Endothelial cell (in vitro differentiated cells): ENCODE measurements around the gene CRTAC1. TPM values are rescaled to one million over a fixed set of nuclear protein-coding genes. Genes with fewer than 3 reads are reported as not detected.

Experiments used
- DNase-seq: peaks from one replicate; pipeline ENCODE4 v3.0.0; 2021; ENCODE audit warnings: low spot score
- H3K27ac Mint-ChIP-seq: one replicate; pipeline ENCODE4 v1.8.0; 2021; ENCODE audit warnings: mixed read lengths, inconsistent platforms; ENCODE audit not compliant: unreplicated experiment
- H3K27me3 Mint-ChIP-seq: one replicate; pipeline ENCODE4 v1.8.0; 2021; ENCODE audit warnings: mild to moderate bottlenecking, moderate library complexity, mixed read lengths, inconsistent platforms; ENCODE audit not compliant: unreplicated experiment
- H3K36me3 Mint-ChIP-seq: one replicate; pipeline ENCODE4 v1.8.0; 2021; ENCODE audit warnings: mild to moderate bottlenecking, low read depth, mixed read lengths, inconsistent platforms; ENCODE audit not compliant: unreplicated experiment
- H3K4me1 Mint-ChIP-seq: one replicate; pipeline ENCODE4 v1.8.0; 2021; ENCODE audit warnings: mild to moderate bottlenecking, mixed read lengths, inconsistent platforms; ENCODE audit not compliant: unreplicated experiment
- H3K4me3 Mint-ChIP-seq: one replicate; pipeline ENCODE4 v1.8.0; 2021; ENCODE audit warnings: mild to moderate bottlenecking, mixed read lengths, inconsistent platforms; ENCODE audit not compliant: unreplicated experiment
- H3K9me3 Mint-ChIP-seq: one replicate; pipeline ENCODE4 v1.8.0; 2021; ENCODE audit warnings: mixed read lengths, inconsistent platforms; ENCODE audit not compliant: unreplicated experiment
- total RNA-seq: library from RNA; stranded (reverse); fragmentation: NEBNext Ultra II Directional; extraction: Animal tissue kit (Norgen Biotek cat#: 25700); gene quantifications from one replicate; pipeline ENCODE4 v1.2.1, GENCODE V29; 2021; ENCODE audit not compliant: unreplicated experiment
- TF ChIP-seq, protein P1 (sequence below): fragments of 200-600 bp; sonication (generic); IDR thresholded peaks from one replicate; pipeline ENCODE4 v1.5.0; 2021; ENCODE audit warnings: antibody characterized with exemption; ENCODE audit not compliant: unreplicated experiment

The CRTAC1 gene
- total RNA-seq, 1 donor from 2014 or later, result 37.3 TPM

GRCh38 chr10:97888641-97889262 lies 141.7 kb downstream of the CRTAC1 start:
- TF ChIP-seq, protein P1, sequence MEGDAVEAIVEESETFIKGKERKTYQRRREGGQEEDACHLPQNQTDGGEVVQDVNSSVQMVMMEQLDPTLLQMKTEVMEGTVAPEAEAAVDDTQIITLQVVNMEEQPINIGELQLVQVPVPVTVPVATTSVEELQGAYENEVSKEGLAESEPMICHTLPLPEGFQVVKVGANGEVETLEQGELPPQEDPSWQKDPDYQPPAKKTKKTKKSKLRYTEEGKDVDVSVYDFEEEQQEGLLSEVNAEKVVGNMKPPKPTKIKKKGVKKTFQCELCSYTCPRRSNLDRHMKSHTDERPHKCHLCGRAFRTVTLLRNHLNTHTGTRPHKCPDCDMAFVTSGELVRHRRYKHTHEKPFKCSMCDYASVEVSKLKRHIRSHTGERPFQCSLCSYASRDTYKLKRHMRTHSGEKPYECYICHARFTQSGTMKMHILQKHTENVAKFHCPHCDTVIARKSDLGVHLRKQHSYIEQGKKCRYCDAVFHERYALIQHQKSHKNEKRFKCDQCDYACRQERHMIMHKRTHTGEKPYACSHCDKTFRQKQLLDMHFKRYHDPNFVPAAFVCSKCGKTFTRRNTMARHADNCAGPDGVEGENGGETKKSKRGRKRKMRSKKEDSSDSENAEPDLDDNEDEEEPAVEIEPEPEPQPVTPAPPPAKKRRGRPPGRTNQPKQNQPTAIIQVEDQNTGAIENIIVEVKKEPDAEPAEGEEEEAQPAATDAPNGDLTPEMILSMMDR, result no peak
- Mint-ChIP-seq H3K9me3 (no peaks in the 10 kb centered on the region), H3K4me1 (no peaks in the 10 kb centered on the region), H3K4me3 (no peak overlapping the region), H3K27ac (no peak overlapping the region), H3K27me3 (peaks cover 3% of the 10 kb centered on the region), H3K36me3 (no peaks in the 10 kb centered on the region)
- DNase-seq, result no peak

DNA sequence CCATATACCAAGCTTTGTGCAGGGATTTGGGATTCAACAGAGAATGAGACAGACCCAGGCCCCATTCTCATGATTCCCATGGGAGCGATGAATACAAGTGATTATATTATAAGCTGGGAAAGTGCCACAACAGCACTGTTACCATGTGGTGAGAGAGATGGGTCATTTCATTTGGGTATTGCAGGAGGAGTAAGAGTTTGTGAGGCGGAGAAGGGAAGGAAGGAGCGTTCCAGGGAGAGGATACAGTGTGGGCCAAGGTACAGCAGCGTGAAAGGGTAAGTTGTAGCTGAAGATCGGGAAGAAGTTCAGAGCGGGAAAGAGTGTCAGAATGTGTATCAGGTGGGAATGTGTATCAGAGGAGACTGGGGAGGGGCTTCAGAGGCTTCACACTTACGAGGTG lies 142.3 kb downstream of the CRTAC1 start:
- H3K4me3 Mint-ChIP-seq, result no peak overlapping the region
- H3K27ac Mint-ChIP-seq, result no peak overlapping the region
- no peaks in the 10 kb centered on the region for H3K4me1 Mint-ChIP-seq
- H3K27me3 Mint-ChIP-seq, result peaks cover 2% of the 10 kb centered on the region
- no peak for DNase-seq
- H3K9me3 Mint-ChIP-seq, result no peaks in the 10 kb centered on the region
- no peaks in the 10 kb centered on the region for H3K36me3 Mint-ChIP-seq
- TF ChIP-seq, protein P1, result no peak

DNA sequence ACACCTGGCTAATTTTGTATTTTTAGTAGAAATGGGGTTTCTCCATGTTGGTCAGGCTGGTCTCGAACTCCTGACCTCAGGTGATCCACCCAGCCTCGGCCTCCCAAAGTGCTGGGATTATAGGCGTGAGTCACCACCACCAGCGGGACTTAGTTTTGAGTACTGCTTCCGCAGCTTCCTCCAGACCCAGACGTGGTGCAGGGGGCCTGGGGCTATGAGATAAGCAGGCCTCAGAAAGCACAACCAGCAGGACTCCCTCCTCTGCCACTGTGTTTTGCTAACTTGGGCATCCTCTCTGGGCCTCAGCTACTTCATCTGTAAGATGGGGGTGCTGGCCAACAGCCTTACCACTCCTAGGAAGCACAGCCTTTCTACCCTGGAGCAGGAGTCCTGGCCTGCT lies 143.0 kb downstream of the CRTAC1 start:
- H3K27me3 Mint-ChIP-seq, result peaks cover 2% of the 10 kb centered on the region
- H3K4me3 Mint-ChIP-seq, result no peak overlapping the region
- H3K4me1 Mint-ChIP-seq, result no peaks in the 10 kb centered on the region
- TF ChIP-seq, protein P1, result no peak
- no peak overlapping the region for H3K27ac Mint-ChIP-seq
- H3K9me3 Mint-ChIP-seq, result no peaks in the 10 kb centered on the region
- DNase-seq, result no peak
- no peaks in the 10 kb centered on the region for H3K36me3 Mint-ChIP-seq

- no peaks in the 10 kb centered on the region for H3K9me3 Mint-ChIP-seq
- H3K27me3 Mint-ChIP-seq, result peaks cover 4% of the 10 kb centered on the region
- H3K4me3 Mint-ChIP-seq, result no peak overlapping the region
- H3K4me1 Mint-ChIP-seq, result no peaks in the 10 kb centered on the region
- TF ChIP-seq, protein P1, result no peak
- no peak for DNase-seq
- H3K36me3 Mint-ChIP-seq, result no peaks in the 10 kb centered on the region
- no peak overlapping the region for H3K27ac Mint-ChIP-seq
Measured at GRCh38 chr10:97886286-97886685, 144.1 kb downstream of the CRTAC1 start.

- peaks cover 8% of the 10 kb centered on the region for H3K27me3 Mint-ChIP-seq
- H3K27ac Mint-ChIP-seq, result no peak overlapping the region
- H3K4me3 Mint-ChIP-seq, result no peak overlapping the region
- no peaks in the 10 kb centered on the region for H3K9me3 Mint-ChIP-seq
- TF ChIP-seq, protein P1, result no peak
- peaks cover 6% of the 10 kb centered on the region for H3K36me3 Mint-ChIP-seq
- no peak for DNase-seq
- H3K4me1 Mint-ChIP-seq, result peaks cover 2% of the 10 kb centered on the region
Measured at GRCh38 chr10:97883092-97883485, 147.3 kb downstream of the CRTAC1 start.
